Measurements from ENCODE around the gene CCSER1. TPM values are rescaled to one million over a fixed set of nuclear protein-coding genes. Genes with fewer than 3 reads are reported as not detected.
A peak's percentile ranks its signal among the peaks of the same experiment; 100 is the strongest.
"Not testable (repeated sequence)": the region's sequence is repeated elsewhere in the genome, so short reads cannot be mapped to it uniquely, and the experiment has no call there.

Gene CCSER1
- total RNA-seq, 1 donor from 2014 or later = not detected

GRCh38 chr4:90349636-90350035 lies 222.4 kb downstream of the CCSER1 start:
- no peak for DNase-seq (ENCODE audit: low spot score)
- no peak for TF ChIP-seq CTCF (IDR thresholded peaks at IDR 0.05)
- no peak overlapping the region for H3K4me3 Mint-ChIP-seq (ENCODE audit: unreplicated experiment)
- no peaks in the 10 kb centered on the region for H3K36me3 Mint-ChIP-seq (ENCODE audit: low read depth)
- no peaks in the 10 kb centered on the region for H3K4me1 Mint-ChIP-seq (ENCODE audit: low read depth)
- H3K27me3 Mint-ChIP-seq (ENCODE audit: low read depth) = peaks cover 6% of the 10 kb centered on the region
- H3K27ac Mint-ChIP-seq (ENCODE audit: unreplicated experiment) = no peak overlapping the region
- peaks cover 3% of the 10 kb centered on the region for H3K9me3 Mint-ChIP-seq (ENCODE audit: low read depth)

- DNase-seq (ENCODE audit: low spot score) = no peak
- Mint-ChIP-seq H3K4me3 (ENCODE audit: unreplicated experiment) (no peak overlapping the region), H3K27me3 (ENCODE audit: low read depth) (peaks cover 12% of the 10 kb centered on the region), H3K4me1 (ENCODE audit: low read depth) (peaks cover 3% of the 10 kb centered on the region), H3K36me3 (ENCODE audit: low read depth) (no peaks in the 10 kb centered on the region), H3K27ac (ENCODE audit: unreplicated experiment) (no peak overlapping the region), H3K9me3 (ENCODE audit: low read depth) (no peaks in the 10 kb centered on the region)
- TF ChIP-seq CTCF (IDR thresholded peaks at IDR 0.05) = peak; percentile 87
These were observed 230.0 kb downstream of the CCSER1 start for GRCh38 chr4:90357117-90357710.

- H3K27ac Mint-ChIP-seq (ENCODE audit: unreplicated experiment) = no peak overlapping the region
- TF ChIP-seq CTCF (IDR thresholded peaks at IDR 0.05) = no peak
These were observed 247.9 kb downstream of the CCSER1 start for GRCh38 chr4:90375081-90375480.

GRCh38 chr4:90393215-90393614 lies 266.0 kb downstream of the CCSER1 start:
- no peak overlapping the region for H3K4me3 Mint-ChIP-seq (ENCODE audit: unreplicated experiment)
- H3K9me3 Mint-ChIP-seq (ENCODE audit: low read depth) = no peaks in the 10 kb centered on the region
- no peak for TF ChIP-seq CTCF (IDR thresholded peaks at IDR 0.05)
- no peaks in the 10 kb centered on the region for H3K4me1 Mint-ChIP-seq (ENCODE audit: low read depth)
- DNase-seq (ENCODE audit: low spot score) = no peak
- H3K36me3 Mint-ChIP-seq (ENCODE audit: low read depth) = no peaks in the 10 kb centered on the region
- H3K27me3 Mint-ChIP-seq (ENCODE audit: low read depth) = peaks cover 11% of the 10 kb centered on the region
- no peak overlapping the region for H3K27ac Mint-ChIP-seq (ENCODE audit: unreplicated experiment)

More at GRCh38 chr4:90375081-90375480, 247.9 kb downstream of the CCSER1 start:
- Mint-ChIP-seq H3K27me3 (ENCODE audit: low read depth) (peaks cover 5% of the 10 kb centered on the region), H3K9me3 (ENCODE audit: low read depth) (no peaks in the 10 kb centered on the region), H3K4me1 (ENCODE audit: low read depth) (no peaks in the 10 kb centered on the region), H3K36me3 (ENCODE audit: low read depth) (no peaks in the 10 kb centered on the region), H3K4me3 (ENCODE audit: unreplicated experiment) (no peak overlapping the region)
- no peak for DNase-seq (ENCODE audit: low spot score)

GRCh38 chr4:90403781-90404180 lies 276.6 kb downstream of the CCSER1 start:
- Mint-ChIP-seq H3K9me3 (ENCODE audit: low read depth) (peaks cover 17% of the 10 kb centered on the region), H3K4me1 (ENCODE audit: low read depth) (no peaks in the 10 kb centered on the region), H3K4me3 (ENCODE audit: unreplicated experiment) (no peak overlapping the region), H3K27ac (ENCODE audit: unreplicated experiment) (no peak overlapping the region), H3K27me3 (ENCODE audit: low read depth) (peaks cover 3% of the 10 kb centered on the region), H3K36me3 (ENCODE audit: low read depth) (peaks cover 3% of the 10 kb centered on the region)
- TF ChIP-seq CTCF (IDR thresholded peaks at IDR 0.05) = no peak
- DNase-seq (ENCODE audit: low spot score) = no peak

GRCh38 chr4:90407897-90408296 lies 280.7 kb downstream of the CCSER1 start:
- not testable (repeated sequence) for H3K27me3 Mint-ChIP-seq (ENCODE audit: low read depth); H3K27ac Mint-ChIP-seq (ENCODE audit: unreplicated experiment); H3K36me3 Mint-ChIP-seq (ENCODE audit: low read depth); H3K4me1 Mint-ChIP-seq (ENCODE audit: low read depth); H3K4me3 Mint-ChIP-seq (ENCODE audit: unreplicated experiment)
- H3K9me3 Mint-ChIP-seq (ENCODE audit: low read depth) = peaks cover 27% of the 10 kb centered on the region
- DNase-seq (ENCODE audit: low spot score) = peak; percentile 44

GRCh38 chr4:90412786-90413185 lies 285.6 kb downstream of the CCSER1 start:
- H3K4me1 Mint-ChIP-seq (ENCODE audit: low read depth); DNase-seq (ENCODE audit: low spot score); H3K27me3 Mint-ChIP-seq (ENCODE audit: low read depth); H3K36me3 Mint-ChIP-seq (ENCODE audit: low read depth); H3K27ac Mint-ChIP-seq (ENCODE audit: unreplicated experiment); H3K4me3 Mint-ChIP-seq (ENCODE audit: unreplicated experiment): not testable (repeated sequence)
- peaks cover 12% of the 10 kb centered on the region for H3K9me3 Mint-ChIP-seq (ENCODE audit: low read depth)
